HTERT RPE-1 (cell line): Measurements from ENCODE around the gene PBX4.

Source experiments
- in situ Hi-C: fragments of 300-500 bp; cut with MboI; formaldehyde crosslinking; loops from 4 replicates; pipeline ENCODE4 v1.14.3; 2020; ENCODE audit warnings: low sequenced_read_pairs

PBX4 gene

DNA sequence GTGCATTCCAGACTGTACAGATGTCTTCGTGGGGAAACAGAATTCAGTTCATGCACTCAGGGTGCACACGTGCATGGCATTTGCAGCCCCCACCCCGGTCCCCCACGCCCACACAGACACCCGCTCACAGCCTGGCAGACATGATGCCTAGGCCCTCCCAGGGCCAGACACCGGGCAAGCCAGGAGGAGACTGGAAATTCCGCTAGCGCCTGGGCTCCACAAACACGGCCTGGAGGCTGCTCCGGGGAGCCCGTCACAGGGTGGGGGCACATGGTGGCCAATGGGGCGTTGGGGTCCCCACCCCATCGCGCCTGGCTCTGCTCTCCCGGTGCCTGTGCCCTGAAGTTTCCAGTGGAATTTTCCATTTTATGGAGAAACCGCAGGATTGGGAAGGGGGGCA is 76.9 kb downstream of the PBX4 start:
- in situ Hi-C loops: no loop called here

DNA sequence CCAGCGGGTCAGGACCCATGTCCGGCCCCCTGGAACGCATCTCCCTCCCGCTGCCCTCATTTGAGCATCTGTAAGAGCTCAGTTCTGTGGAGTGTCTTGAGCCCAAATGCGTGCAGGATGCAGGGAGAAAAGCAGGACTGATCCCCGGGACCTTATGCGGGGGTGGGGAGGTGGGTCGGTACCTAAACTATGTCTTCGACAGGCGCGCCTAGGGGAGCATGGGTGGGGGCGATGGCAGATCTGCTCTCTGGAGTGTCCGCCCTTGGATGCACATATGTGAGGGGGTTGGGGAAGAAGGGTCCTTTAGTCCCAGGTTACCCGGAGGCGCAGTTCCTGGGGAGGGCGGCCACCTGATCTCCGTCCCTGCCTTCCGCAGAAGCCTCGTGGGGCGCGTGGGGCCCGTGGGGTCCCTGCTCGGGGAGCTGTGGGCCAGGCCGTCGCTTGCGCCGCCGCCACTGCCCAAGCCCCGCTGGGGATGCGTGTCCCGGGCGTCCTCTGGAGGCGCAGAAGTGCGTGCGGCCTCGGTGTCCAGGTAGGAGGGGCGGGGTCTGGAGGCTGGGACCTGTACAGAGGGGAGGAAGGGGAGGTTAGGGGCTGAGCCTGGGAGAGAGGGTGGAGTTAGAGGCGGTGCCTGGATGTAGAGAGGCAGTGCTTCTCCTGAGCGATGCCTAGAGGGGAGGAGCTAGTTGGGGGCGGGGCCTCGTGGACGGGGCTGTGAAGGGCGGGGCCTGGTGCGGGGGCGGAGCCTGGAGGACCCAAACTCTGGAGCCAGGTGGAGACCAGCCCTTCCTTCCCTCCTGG is 77.6 kb downstream of the PBX4 start:
- in situ Hi-C loops: no loop called here

DNA sequence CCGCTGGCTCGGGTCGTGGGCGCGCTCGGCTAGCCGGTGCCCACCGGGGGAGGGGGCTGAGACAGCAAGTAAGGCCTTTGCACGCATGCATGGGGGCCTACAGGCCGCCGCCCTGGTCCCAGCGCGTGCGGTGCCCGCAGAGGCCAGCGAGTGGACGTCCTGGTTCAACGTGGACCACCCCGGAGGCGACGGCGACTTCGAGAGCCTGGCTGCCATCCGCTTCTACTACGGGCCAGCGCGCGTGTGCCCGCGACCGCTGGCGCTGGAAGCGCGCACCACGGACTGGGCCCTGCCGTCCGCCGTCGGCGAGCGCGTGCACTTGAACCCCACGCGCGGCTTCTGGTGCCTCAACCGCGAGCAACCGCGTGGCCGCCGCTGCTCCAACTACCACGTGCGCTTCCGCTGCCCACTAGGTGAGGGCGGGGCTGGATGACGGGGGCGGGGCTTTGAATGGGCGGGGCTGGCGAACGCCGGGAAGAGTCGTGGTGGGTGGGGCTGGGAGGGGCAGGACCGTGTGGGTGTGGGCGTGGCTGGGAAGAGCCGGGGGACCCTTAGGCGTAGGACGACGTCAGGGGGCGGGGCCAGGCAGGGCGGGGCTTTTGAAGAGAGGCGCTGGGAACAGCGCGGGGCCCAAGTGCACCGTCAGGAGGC is 78.3 kb downstream of the PBX4 start:
- in situ Hi-C loops: no loop called here

DNA sequence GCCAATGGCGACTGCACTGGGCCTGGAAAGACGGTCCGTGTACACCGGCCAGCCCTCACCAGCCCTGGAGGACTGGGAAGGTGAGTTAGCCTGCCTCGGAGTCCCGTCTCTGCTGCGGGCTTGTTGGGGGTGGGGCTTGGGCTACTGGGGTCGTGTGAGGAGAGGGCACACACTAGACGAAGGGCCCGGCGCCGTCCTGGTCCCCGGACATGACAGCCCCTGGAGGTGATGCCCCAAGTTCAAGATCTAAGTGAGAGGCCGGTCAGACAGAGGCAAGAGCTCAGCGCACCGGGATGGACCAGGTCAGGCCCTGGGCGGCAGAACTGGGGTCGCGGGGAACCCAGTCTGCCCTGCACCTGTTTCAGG is 78.8 kb downstream of the PBX4 start:
- in situ Hi-C loops: no loop called here

DNA sequence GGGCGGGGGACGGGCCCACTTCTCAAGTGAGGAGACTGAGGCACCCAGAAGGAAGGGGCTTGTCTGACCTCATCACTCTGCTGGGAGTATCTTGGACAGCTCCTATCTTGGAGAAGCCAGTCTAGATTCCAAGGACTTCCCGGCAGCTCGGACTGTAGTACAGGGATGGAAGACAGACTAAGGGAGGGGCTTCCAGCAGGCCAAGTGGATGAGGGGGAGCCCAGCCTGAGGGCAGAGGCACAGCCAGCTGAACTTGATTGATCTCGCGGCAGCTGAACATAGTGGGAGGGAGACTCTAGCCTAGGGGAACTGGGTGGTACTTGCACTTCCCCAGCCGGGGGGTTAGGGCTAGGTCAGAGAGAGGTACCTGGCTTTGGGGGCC is 79.7 kb downstream of the PBX4 start:
- in situ Hi-C loops: no loop called here

DNA sequence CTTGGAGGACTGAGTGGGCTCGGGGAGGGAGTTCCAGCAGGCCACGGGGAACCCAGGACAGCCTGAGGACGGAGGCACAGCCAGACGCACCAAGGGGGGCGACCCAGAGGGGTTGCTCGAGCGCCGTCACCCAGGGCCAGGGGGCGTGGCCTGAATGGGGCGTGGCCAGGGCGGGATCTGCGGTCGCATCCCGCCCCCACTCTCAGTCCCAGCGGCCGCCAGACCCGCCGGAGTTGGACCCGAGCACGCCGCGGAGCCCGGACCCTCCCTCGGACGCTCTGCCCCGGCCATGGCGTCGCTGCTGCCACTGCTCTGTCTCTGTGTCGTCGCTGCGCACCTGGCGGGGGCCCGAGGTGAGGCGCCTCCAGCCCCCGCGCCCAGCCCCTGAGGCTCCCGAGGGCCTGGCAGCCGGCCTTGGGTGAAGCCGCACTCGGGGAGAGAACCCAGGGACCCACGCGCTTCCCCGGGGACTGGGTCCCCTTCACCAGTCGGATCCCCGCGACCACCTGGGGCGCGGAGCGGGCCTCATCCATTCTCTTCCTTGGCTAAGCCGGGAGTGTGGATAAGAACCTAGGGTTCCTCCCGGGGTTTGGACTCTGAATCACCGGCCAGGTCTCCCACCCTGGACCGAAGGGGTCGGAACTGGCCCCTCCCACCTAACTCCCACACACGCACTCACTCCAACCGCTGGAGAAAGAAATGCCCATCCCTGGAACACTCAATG is 80.3 kb downstream of the PBX4 start, which contains the start of gene CILP2:
TSS of gene CILP2 (plus strand) at position 205 of the 724 bp plus-strand sequence. CDS start at position 290, 85 bp downstream.
- in situ Hi-C loops: no loop called here

DNA sequence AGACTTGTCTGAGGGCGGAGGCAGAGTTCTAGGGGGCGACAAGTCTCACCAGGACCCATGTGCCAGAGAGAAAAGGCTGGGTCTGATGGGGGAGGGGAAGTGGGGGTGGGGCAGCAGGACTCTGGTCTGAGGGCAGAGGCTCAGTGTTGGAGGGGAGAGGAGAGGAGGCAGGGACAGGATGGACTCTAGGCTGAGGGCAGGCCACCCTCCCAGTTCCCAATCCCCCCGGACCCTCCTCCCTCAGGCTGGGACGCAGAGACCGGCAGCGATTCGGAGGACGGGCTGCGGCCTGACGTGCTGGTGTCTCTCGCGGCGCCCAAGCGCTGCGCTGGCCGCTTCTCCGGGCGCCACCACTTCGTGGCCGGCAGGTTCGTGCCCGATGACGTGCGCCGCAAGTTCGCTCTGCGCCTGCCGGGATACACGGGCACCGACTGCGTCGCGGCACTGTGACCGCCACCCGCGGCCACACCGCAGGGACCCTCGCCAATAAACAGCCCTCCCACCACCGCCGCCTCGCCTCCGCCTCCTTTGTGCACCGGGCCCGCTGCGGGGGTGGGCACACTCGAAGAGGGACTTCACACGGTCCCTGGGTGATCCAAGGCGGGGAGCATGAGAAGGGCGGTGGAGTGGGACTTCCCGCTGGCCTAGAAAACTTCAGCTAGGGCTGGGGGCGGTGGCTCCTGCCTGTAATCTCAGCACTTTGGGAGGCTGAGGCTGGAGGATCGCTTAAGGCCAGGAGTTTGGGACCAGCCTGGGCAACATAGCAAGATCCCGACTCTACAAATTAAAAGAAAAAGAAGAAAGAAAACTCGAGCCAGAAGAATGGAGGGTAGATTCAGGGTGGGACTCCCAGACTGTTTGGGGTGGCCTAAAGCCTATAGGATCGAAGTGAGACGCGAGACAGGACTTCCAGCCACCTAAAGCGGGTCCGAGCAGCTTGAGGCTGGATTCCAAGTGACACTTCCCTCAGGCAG is 81.1 kb downstream of the PBX4 start:
- in situ Hi-C loops: no loop called here

DNA sequence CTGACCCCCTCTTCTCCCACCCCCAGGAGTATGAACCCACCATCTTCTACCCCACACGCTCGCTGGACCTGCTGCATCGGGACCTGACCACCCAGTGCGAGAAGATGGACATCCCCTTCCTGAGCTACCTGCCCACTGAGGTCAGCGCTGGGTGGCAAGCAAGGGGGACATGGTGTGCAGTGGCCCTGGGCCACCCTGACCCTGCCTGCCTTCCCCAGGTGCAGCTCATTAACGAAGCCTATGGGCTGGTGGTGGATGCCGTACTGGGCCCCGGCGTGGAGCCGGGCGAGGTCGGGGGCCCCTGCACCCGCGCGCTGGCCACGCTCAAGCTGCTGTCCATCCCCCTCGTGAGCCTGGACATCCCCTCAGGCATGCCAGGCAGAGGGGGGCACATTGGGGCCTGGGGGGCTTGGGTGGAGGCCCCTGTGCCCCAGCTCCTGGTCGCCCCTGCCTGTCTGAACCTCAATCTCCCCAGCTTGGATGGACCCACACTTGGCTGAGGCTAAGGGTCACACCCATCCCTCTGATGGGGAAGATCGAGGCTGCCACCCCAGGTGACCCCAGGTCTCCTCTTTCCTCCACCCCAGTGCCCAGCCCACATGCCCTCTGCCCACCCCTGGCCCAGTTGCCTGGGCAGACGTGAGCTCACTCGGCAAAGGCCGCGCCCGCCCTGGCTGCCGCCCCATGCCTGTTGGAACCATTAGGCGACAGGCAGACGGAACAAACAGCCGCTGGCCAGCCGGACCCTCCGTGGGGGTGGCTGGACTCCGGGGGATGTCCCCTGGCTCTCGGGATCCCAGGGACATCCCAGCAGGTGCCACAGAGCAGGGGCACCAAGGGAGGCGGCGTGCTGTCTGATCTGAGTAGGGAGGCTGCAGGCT is 82.9 kb downstream of the PBX4 start:
- in situ Hi-C loops: no loop called here

DNA sequence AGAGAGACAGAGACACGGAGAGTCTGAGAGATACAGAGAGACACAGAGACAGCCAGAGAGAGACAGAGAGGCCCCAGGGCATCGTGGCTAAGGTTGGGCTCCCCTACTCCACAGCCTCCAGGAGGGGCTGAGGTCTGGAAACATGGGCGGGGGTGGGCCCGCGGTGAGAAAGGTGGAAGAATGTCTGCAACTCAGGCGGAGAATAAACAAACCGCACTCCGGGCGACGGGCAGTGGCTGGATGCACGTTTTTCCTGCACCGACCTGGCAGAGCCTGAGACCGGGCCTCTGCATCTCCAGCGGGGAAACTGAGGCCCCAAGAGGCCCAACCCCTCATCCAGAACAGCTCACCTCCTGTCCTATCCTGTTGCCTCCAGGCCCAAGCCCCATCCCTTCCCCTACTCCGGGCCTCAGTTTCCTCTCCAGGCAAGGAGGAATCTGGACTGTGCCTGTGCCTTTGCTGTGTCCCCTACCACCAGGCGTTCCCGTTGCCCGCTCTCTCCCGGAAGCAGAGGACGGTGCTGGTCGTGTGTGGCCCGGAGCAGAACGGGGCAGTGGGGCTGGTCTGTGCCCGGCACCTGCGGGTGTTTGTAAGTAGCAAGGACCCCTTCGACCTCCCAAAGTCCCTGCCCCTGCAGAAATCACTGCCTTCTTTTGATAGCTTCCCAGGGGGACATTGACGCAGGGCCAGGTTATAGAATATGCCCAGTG is 83.8 kb downstream of the PBX4 start:
- in situ Hi-C loops: no loop called here

DNA sequence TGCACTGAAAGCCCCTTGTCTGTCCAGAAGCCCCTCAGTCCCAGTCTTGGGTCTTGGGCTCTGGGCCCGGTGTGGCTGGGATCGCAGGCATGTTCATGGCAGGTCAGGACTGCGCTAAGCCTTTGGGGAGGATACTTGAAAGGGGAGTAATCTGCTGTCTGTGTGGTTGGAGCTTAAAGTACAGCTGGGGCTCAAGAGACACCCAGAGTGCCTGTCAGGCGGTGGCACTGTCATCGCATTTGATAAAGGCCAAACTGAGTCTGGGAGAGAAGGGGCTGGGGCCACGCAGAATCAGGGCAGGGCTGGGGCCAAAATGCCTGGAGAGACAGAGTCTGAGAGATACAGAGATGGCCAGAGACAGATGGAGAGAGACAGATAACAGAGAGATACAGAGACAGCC is 84.6 kb downstream of the PBX4 start:
- in situ Hi-C loops: no loop called here

DNA sequence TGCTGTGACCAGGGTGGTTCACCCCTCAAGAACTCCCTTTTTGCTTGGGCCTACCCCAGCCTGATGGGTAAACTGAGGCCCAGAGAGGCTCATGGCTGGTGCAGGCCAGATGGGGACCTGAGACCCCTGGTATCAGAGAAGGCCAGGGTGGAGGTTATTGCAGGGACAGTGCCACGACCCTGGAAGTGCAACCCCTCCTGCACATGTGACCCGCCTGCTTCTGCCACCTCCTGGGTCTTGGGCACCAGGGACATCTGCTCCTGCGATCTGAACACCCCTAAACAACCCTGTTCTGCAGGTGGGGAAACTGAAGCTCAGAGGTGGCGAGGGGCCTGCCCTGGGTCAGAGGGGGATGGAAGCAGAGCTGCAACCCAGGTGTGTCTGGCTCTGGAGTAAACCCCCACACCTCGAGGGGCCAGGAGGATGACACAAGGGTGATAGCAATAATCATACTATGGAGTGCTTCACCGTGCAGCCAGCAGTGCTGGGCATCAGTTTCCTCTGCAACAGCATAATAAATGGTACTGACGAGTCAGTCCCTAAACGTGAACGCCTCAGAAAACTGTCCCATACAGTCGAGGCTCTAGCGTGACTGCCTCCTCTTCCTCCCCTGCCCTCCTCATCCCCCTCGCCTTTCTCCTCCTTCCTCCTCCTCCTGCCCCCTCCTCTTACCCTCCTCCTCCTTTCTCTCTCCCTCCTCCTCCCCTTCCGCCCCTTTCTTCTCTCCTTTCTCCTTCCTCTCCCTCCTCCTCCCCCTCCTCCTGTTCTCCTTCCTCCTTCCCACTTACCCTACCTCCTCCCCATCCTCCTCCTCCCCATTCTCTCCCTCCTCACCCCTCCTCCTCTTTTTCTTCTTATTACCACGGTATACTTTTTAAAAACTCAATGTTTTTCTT is 85.4 kb downstream of the PBX4 start:
- in situ Hi-C loops: no loop called here

DNA sequence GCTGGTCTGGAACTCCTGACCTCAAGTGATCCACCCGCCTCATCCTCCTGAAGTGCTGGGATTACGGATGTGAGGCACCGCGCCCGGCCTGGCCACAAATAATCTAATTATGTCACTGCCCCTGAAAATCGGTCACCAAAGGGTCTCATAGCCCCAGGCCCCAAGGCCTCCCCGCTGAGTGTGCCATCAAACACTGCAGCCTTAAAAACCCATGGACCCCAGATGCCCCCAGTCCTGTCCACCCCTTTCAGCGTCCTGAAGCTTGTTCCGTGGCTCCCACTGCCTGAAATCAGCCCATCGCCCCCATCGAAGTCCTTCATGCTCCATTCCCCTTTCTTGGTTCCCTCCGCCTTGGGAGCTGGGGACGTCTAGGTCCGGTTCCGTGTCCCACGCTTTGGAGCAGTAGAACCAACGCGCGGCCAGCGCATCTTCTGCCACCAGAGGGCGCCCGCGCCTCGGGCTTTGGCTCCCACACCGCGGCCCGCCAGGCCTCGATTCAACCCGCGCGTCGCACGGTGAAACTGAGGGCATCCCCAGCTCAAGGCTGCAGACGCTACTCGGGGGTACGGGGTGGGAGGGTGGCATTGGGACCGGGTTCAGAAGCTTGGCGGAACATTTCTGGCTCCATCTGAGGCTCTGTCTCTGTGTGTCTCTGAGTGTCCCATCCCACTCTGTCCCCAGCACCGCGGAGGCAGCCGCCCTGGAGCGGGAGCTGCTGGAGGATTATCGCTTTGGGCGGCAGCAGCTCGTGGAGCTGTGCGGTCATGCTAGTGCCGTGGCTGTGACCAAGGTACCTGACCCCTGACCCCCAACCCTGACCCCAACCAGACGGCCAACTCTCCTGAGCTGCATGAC is 86.3 kb downstream of the PBX4 start:
- in situ Hi-C loops: no loop called here

DNA sequence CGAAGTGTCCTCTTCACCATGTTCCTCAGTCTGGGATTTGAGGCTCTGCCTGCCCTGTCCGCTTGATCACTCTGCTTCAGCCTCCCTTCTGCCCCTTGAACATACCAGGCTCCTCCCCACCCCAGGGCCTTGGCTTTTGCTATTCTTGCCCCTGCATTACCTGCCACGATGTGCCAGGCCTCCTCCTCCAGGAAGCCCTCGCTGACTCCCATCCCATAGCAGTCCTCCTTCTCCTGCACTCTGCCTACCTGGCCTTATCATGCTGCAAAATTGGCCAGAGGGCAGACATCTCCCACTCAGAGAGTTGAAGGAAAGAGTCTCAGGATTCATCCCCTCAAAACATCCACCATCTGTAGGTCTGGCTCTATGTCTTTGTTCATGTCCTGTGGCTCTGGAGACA is 87.6 kb downstream of the PBX4 start:
- in situ Hi-C loops: no loop called here

DNA sequence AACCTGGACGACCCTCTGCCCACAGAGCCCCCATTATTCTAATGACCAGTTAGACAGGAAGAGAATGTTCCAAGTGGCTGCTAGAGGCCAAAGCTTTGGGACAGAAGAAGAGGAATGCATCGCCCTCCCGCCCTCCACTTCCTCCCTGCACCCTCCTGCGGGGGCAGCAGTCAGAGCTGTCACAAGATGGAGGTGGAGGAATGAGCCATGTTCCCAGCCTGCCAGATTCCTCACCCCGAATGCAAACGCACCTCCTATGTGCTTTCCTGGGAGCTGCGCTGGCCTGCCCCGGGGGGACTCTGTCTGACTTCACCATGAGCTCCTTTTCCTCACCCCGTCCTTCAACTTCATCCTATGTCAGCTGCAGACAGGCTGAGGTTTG is 88.1 kb downstream of the PBX4 start:
- in situ Hi-C loops: no loop called here

DNA sequence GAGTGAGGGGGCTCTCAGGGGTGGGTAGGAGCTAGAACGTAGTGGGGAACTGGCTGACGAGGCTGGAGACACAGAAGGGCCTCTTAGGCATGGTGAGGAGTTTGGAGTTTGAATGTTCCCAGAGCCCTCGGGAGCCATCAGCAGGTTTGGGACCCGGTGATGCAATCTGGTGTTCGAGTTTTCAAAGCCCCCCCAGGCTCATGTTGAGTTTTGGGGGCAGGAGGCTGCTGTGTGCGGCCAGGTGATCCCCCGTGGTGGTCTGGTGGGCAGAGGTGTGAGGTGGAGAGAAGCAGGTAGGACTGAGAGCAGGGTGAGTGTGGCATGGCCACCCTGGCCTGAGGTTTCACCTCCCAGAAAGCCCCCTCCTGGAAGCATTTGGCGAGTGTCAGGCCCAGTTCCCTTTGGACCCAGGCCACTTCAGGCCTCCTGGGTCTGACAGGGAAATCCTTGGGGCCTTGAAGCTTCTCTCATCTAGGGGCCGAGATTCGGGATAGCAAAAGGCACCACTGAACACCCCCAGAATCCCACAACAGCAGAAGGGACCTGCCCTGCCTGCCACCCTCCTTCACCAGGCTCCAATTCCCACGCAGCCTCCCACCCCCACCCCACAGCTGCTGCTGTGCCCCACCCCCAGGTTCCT is 88.6 kb downstream of the PBX4 start:
- in situ Hi-C loops: no loop called here

DNA sequence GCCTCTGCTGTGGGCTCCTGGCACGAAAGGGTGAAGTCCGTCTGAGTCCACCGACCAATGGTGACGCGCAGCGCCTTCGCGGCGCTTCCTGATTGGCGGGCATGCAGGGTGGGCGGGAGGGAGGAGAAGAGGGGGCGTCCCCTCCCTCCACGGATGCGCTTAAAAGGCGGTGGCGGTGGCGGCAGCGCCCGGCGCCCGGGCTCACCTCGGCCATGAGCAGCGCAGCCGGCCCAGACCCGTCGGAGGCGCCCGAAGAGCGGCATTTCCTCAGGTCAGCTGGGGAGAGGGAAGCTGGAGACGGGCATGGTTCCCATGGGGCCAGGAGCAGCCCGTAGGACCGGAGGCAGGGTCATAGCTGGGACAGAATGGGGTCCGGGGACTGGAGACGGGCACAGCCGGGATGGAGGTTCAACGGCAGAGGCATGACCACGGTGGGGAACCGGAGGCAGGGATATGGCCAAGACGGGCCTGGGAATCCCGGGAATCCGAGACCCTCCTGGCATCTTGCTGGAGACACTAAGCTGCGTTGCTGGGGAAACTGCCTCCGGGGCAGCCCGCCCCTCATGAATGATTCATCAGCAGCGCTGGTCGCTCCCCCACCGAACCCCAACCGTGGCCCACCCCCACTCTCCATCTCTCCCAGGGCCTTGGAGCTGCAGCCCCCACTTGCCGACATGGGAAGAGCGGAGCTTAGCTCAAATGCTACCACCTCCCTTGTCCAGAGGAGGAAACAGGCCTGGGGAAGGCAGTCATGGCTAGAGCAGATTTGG is 89.6 kb downstream of the PBX4 start, which contains the start of gene YJEFN3:
TSS of gene YJEFN3 (plus strand) at position 191 of the 770 bp plus-strand sequence. CDS start at position 213, 22 bp downstream.
- in situ Hi-C loops: no loop called here
